HEK293T (cell line): Measurements from ENCODE around the gene TGFBR3.

Experiments
- CTCF ChIA-PET: fragments of 350-600 bp; formaldehyde crosslinking; extraction: SDS; loops from one replicate; lab custom pipeline; 2021; ENCODE audit warnings: antibody characterized with exemption, inconsistent platforms; lab: Yijun Ruan, JAX
- POLR2A ChIA-PET: fragments of 350-600 bp; formaldehyde crosslinking; extraction: SDS; loops from one replicate; lab custom pipeline; 2020; ENCODE audit warnings: antibody characterized with exemption, inconsistent platforms; lab: Yijun Ruan, JAX
- DNase-seq: peaks from one replicate; pipeline ENCODE4 v3.0.0; 2012; ENCODE audit warnings: mixed read lengths; ENCODE audit errors: extremely low spot score
- ARNT ChIP-seq: fragments of 450-650 bp; IDR thresholded peaks from 2 replicates; pipeline ENCODE4 v1.6.1; 2017; ENCODE audit warnings: mild to moderate bottlenecking
- BHLHE40 ChIP-seq: fragments of 450-650 bp; IDR thresholded peaks from 2 replicates; pipeline ENCODE4 v1.6.1; 2016; ENCODE audit warnings: mild to moderate bottlenecking, moderate library complexity, borderline replicate concordance
- CTBP1 ChIP-seq: fragments of 450-650 bp; IDR thresholded peaks from 2 replicates; pipeline ENCODE4 v1.6.1; 2016; ENCODE audit warnings: borderline replicate concordance
- ELF4 ChIP-seq: fragments of 450-650 bp; IDR thresholded peaks from 2 replicates; pipeline ENCODE4 v1.6.1; 2017; ENCODE audit warnings: antibody characterized with exemption
- FOXA1 ChIP-seq: fragments of 450-650 bp; IDR thresholded peaks from 2 replicates; pipeline ENCODE4 v1.6.1; 2016; ENCODE audit warnings: mild to moderate bottlenecking
- FOXK2 ChIP-seq: fragments of 450-650 bp; IDR thresholded peaks from 2 replicates; pipeline ENCODE4 v1.6.1; 2016; ENCODE audit warnings: mild to moderate bottlenecking
- FOXM1 ChIP-seq: fragments of 450-650 bp; IDR thresholded peaks from 2 replicates; pipeline ENCODE4 v1.6.1; 2017; ENCODE audit warnings: mild to moderate bottlenecking, borderline replicate concordance
- HDGF ChIP-seq: fragments of 450-650 bp; IDR thresholded peaks from 2 replicates; pipeline ENCODE4 v1.6.1; 2017; ENCODE audit warnings: antibody characterized with exemption, borderline replicate concordance
- L3MBTL2 ChIP-seq: fragments of 450-650 bp; conservative IDR thresholded peaks from 2 replicates; pipeline ENCODE4 v1.6.1; 2016; ENCODE audit warnings: mild to moderate bottlenecking
- LEF1 ChIP-seq: fragments of 450-650 bp; IDR thresholded peaks from 2 replicates; pipeline ENCODE4 v1.6.1; 2017; ENCODE audit warnings: mild to moderate bottlenecking, borderline replicate concordance
- NFRKB ChIP-seq: fragments of 450-650 bp; IDR thresholded peaks from 2 replicates; pipeline ENCODE4 v1.6.1; 2016; ENCODE audit warnings: mild to moderate bottlenecking, moderate library complexity
- PKNOX1 ChIP-seq: fragments of 450-650 bp; IDR thresholded peaks from 2 replicates; pipeline ENCODE4 v1.6.1; 2016
- SP1 ChIP-seq: fragments of 450-650 bp; IDR thresholded peaks from 2 replicates; pipeline ENCODE4 v1.6.1; 2017
- SUZ12 ChIP-seq: fragments of 450-650 bp; IDR thresholded peaks from 2 replicates; pipeline ENCODE4 v1.6.1; 2016; ENCODE audit warnings: mild to moderate bottlenecking
- TARDBP ChIP-seq: fragments of 450-650 bp; IDR thresholded peaks from 2 replicates; pipeline ENCODE4 v1.6.1; 2016
- ZNF384 ChIP-seq: fragments of 450-650 bp; IDR thresholded peaks from 2 replicates; pipeline ENCODE4 v1.6.1; 2016

TGFBR3 gene

GRCh38 chr1:91720044-91720443, 165.9 kb downstream of the TGFBR3 start:
- ChIA-PET CTCF (no interaction called here), POLR2A (no interaction called here)
- TF ChIP-seq ELF4 = no peak
- no peak for TF ChIP-seq TARDBP
- no peak for TF ChIP-seq L3MBTL2
- TF ChIP-seq SP1 = no peak
- no peak for TF ChIP-seq ZNF384
- TF ChIP-seq ARNT = no peak
- no peak for TF ChIP-seq FOXM1
- DNase-seq = no peak

DNA sequence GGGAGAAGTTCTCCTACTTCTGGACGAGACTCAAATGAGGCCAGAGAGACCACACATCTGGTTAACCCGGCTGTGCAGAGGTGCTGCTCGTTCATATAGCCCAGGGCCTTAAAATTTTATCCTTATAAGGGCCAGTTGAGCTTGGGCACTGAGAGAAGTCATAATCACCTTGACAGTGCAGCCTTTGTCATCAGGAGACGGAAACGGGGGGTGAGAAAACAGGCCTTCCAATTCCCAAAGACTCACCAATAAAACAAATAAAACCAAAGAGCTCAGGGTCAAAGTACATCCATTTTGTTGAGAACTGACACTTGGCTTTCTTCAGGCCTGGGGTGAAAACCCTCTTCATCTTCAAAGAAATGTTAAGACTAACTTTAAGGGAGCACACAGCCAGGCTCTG, 167.1 kb downstream of the TGFBR3 start:
- CTCF ChIA-PET = interaction anchor here (0.6 kb wide), 1 partner anchor 19 kb away, joined by 5 read pairs; no protein-coding TSS in a partner anchor
- no peak for DNase-seq
- POLR2A ChIA-PET = no interaction called here
- TF ChIP-seq PKNOX1 = no peak
- no peak for TF ChIP-seq LEF1
- TF ChIP-seq SUZ12 = no peak
- TF ChIP-seq SP1 = no peak
- TF ChIP-seq HDGF = no peak
- no peak for TF ChIP-seq TARDBP
- TF ChIP-seq L3MBTL2 = no peak
- no peak for TF ChIP-seq FOXM1
- TF ChIP-seq FOXK2 = no peak
- no peak for TF ChIP-seq ARNT
- no peak for TF ChIP-seq NFRKB
- no peak for TF ChIP-seq ELF4
- no peak for TF ChIP-seq ZNF384

DNA sequence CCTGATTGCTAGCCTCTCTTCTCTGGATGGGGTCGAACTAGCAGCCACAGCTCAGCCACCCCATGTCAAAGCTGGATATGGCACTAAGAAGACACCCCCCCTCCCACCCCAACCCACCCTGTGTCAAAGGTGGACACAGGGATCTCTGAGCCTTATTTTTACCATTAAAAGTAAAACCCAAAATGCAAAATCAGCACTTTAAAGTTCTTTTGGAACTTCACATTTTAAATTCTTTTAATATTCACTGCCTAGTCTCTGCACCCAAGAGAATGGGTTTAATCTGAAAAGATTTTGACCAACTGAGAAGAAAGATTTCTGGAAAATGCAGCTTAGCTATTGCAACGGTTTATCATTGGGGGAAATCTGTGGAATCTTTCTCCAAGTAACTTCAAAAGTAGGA, 167.6 kb downstream of the TGFBR3 start:
- CTCF ChIA-PET = no interaction called here
- no peak for DNase-seq
- TF ChIP-seq ARNT (no peak), SP1 (no peak), FOXM1 (no peak), ELF4 (no peak), ZNF384 (no peak), FOXA1 (no peak), HDGF (no peak), CTBP1 (no peak), TARDBP (no peak), FOXK2 (no peak), PKNOX1 (no peak), BHLHE40 (no peak), NFRKB (no peak), SUZ12 (no peak), LEF1 (no peak), L3MBTL2 (no peak)
- POLR2A ChIA-PET = no interaction called here

DNA sequence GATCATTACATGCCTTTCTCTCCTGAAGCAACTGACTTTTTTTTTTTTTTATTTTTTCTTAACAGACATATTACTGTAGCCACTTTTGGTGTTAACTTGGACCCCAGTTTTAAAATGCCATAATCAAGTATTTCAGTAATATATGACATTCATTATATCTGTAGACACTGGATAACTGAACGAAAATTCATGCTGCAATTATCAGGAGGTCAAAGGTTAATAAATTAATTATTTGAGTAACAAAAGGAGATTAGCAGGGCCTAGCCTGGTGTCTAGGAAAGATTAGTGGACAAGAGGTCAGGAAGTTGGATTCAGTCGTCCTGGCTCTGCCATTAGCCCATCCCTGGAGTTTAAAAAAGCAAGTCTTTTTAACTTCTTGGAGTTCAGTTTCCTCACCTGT, 168.1 kb downstream of the TGFBR3 start:
- CTCF ChIA-PET = no interaction called here
- TF ChIP-seq FOXK2 = no peak
- no peak for TF ChIP-seq LEF1
- no peak for TF ChIP-seq SUZ12
- TF ChIP-seq SP1 = no peak
- TF ChIP-seq FOXM1 = no peak
- TF ChIP-seq ZNF384 = no peak
- no peak for DNase-seq
- POLR2A ChIA-PET = no interaction called here

- DNase-seq = no peak
- ChIA-PET CTCF (no interaction called here), POLR2A (no interaction called here)
- TF ChIP-seq SUZ12 (no peak), ARNT (no peak)
Observed at GRCh38 chr1:91716339-91716738, 169.6 kb downstream of the TGFBR3 start.

- ChIA-PET POLR2A (no interaction called here), CTCF (no interaction called here)
- TF ChIP-seq ELF4 (no peak), NFRKB (no peak), ZNF384 (no peak), SUZ12 (no peak), PKNOX1 (no peak), L3MBTL2 (no peak), HDGF (no peak), FOXM1 (no peak), SP1 (no peak), TARDBP (no peak), ARNT (no peak), LEF1 (no peak)
- no peak for DNase-seq
Observed at GRCh38 chr1:91715416-91716000, 170.4 kb downstream of the TGFBR3 start.

GRCh38 chr1:91714867-91715381, 171.0 kb downstream of the TGFBR3 start:
- POLR2A ChIA-PET = no interaction called here
- CTCF ChIA-PET = no interaction called here
- TF ChIP-seq CTBP1 (no peak), ARNT (no peak), FOXK2 (no peak), NFRKB (no peak), FOXM1 (no peak), ELF4 (no peak), FOXA1 (no peak), ZNF384 (no peak), SUZ12 (no peak), L3MBTL2 (no peak), HDGF (no peak), PKNOX1 (no peak), SP1 (no peak), TARDBP (no peak), LEF1 (no peak), BHLHE40 (no peak)
- no peak for DNase-seq
